Suprapubic skin (tissue), 4 donors: ENCODE measurements around the gene PRICKLE2. TPM values are rescaled to one million over a fixed set of nuclear protein-coding genes. Genes with fewer than 3 reads are reported as not detected.

Experiments used
- DNase-seq, 2 donors: peaks; one replicate each; pipeline ENCODE4 v3.0.0-alpha.2; 2019; ENCODE audit warnings: low spot score in 2 of 2
- H3K27ac ChIP-seq: fragments of 200-600 bp; sonication (generic); one replicate; pipeline ENCODE4 v1.5.1; 2019
- H3K27me3 ChIP-seq: fragments of 200-600 bp; sonication (generic); one replicate; pipeline ENCODE4 v1.5.1; 2019
- H3K36me3 ChIP-seq: fragments of 200-600 bp; sonication (generic); one replicate; pipeline ENCODE4 v1.5.1; 2019
- H3K4me1 ChIP-seq: fragments of 200-600 bp; sonication (generic); one replicate; pipeline ENCODE4 v1.5.1; 2019
- H3K4me3 ChIP-seq: fragments of 200-600 bp; sonication (generic); one replicate; pipeline ENCODE4 v1.5.1; 2019; ENCODE audit warnings: mild to moderate bottlenecking
- H3K9me3 ChIP-seq: fragments of 200-600 bp; sonication (generic); one replicate; pipeline ENCODE4 v1.5.1; 2019
- CTCF ChIP-seq, 2 donors: fragments of 200-600 bp in 1 of 2; fragments of 450-650 bp in 1 of 2; sonication (generic) in 1 of 2; IDR thresholded peaks; one replicate each; pipeline ENCODE4 v1.5.1; 2016 to 2019; ENCODE audit warnings: antibody characterized with exemption in 2 of 2, mild to moderate bottlenecking in 1 of 2, moderate library complexity in 1 of 2
- EP300 ChIP-seq: sonication (generic); formaldehyde crosslinking; IDR thresholded peaks from one replicate; pipeline ENCODE4 v1.6.1; 2017; ENCODE audit warnings: antibody characterized with exemption
- POLR2A ChIP-seq, 2 donors: fragments of 450-650 bp; IDR thresholded peaks; one replicate each; pipeline ENCODE4 v1.6.1; 2017; ENCODE audit warnings: antibody characterized with exemption in 2 of 2, mild to moderate bottlenecking in 2 of 2, moderate library complexity in 2 of 2
- POLR2AphosphoS5 ChIP-seq, 3 donors: sonication (generic); formaldehyde crosslinking; IDR thresholded peaks; one replicate each; pipeline ENCODE4 v1.6.1; 2017; ENCODE audit warnings: antibody characterized with exemption in 3 of 3
- WGBS: methylation state at CpG from one replicate; pipeline ENCODE4 v1.1.5; 2018; 5-methylcytosine and 5-hydroxymethylcytosine counted together
- total RNA-seq, 4 donors: library from RNA; depleted of rRNA; stranded (reverse); fragments of >200 nt; gene quantifications; one replicate each; pipeline ENCODE4 v1.1.0, GENCODE V29; 2016

Gene PRICKLE2
- total RNA-seq, 4 donors from 2014 or later: 6.7 to 14.5 (median 11.9) TPM

DNA sequence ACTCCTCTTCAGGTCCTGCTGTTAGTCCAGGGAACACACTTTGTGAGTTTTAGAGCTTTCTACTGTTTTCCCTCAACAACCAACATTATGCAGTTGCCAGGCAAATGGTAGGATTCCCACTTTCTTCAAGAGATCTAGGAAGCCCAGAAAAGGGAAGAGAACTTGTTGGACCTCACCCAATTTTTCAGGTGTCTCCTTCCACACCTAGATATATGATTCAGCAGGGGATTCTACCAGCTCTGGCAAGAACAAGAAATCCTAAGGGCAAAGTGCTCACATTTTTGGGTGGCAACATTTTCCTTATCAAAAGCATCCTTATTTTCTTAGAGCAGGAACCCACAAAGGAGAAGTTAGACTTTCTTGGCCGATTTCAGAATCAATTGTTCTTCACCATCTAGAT, 57.4 kb downstream of the PRICKLE2 start:
- no peaks in the 10 kb centered on the region for H3K27me3 ChIP-seq
- H3K9me3 ChIP-seq: no peaks in the 10 kb centered on the region
- no peaks in the 10 kb centered on the region for H3K36me3 ChIP-seq
- peaks cover 44% of the 10 kb centered on the region for H3K4me1 ChIP-seq
- WGBS: 64% methylated on average over 1 of the region's 1 CpG
- TF ChIP-seq POLR2A (IDR thresholded peaks at IDR 0.05): no peak
- no peak for TF ChIP-seq POLR2AphosphoS5 (IDR thresholded peaks at IDR 0.05)
- no peak for TF ChIP-seq EP300
- no peak for TF ChIP-seq CTCF (IDR thresholded peaks at IDR 0.05)
- DNase-seq: no peak
- no peak overlapping the region for H3K4me3 ChIP-seq
- H3K27ac ChIP-seq: peak overlapping the region; percentile 16

GRCh38 chr3:64167351-64167750, 57.9 kb downstream of the PRICKLE2 start:
- WGBS: 52% methylated on average over 4 of the region's 4 CpGs
- no peak for TF ChIP-seq EP300
- no peak for TF ChIP-seq POLR2AphosphoS5 (IDR thresholded peaks at IDR 0.05)
- no peak for TF ChIP-seq POLR2A (IDR thresholded peaks at IDR 0.05)
- TF ChIP-seq CTCF (IDR thresholded peaks at IDR 0.05): no peak
- Histone ChIP-seq H3K4me1 (peaks cover 49% of the 10 kb centered on the region), H3K27ac (peak overlapping the region; percentile 48), H3K9me3 (no peaks in the 10 kb centered on the region), H3K36me3 (no peaks in the 10 kb centered on the region), H3K27me3 (no peaks in the 10 kb centered on the region), H3K4me3 (no peak overlapping the region)
- no peak for DNase-seq

- no peak overlapping the region for H3K4me3 ChIP-seq
- no peaks in the 10 kb centered on the region for H3K27me3 ChIP-seq
- peak overlapping the region; percentile 48 for H3K27ac ChIP-seq
- TF ChIP-seq POLR2AphosphoS5 (IDR thresholded peaks at IDR 0.05): no peak
- no peak for TF ChIP-seq EP300
- TF ChIP-seq POLR2A (IDR thresholded peaks at IDR 0.05): no peak
- no peak for TF ChIP-seq CTCF (IDR thresholded peaks at IDR 0.05)
- H3K36me3 ChIP-seq: no peaks in the 10 kb centered on the region
- H3K4me1 ChIP-seq: peaks cover 56% of the 10 kb centered on the region
- H3K9me3 ChIP-seq: no peaks in the 10 kb centered on the region
- no peak for DNase-seq
- 71% methylated on average over 4 of the region's 4 CpGs for WGBS
Measured at GRCh38 chr3:64166584-64167162, 58.6 kb downstream of the PRICKLE2 start.

GRCh38 chr3:64164349-64164748, 60.9 kb downstream of the PRICKLE2 start:
- Histone ChIP-seq H3K27ac (peak overlapping the region; percentile 73), H3K36me3 (peaks cover 8% of the 10 kb centered on the region), H3K4me1 (peaks cover 67% of the 10 kb centered on the region), H3K9me3 (no peaks in the 10 kb centered on the region), H3K27me3 (no peaks in the 10 kb centered on the region), H3K4me3 (no peak overlapping the region)
- 93% methylated on average over 2 of the region's 2 CpGs for WGBS
- DNase-seq: no peak
- no peak for TF ChIP-seq POLR2A (IDR thresholded peaks at IDR 0.05)
- no peak for TF ChIP-seq CTCF (IDR thresholded peaks at IDR 0.05)
- no peak for TF ChIP-seq EP300
- TF ChIP-seq POLR2AphosphoS5 (IDR thresholded peaks at IDR 0.05): no peak

DNA sequence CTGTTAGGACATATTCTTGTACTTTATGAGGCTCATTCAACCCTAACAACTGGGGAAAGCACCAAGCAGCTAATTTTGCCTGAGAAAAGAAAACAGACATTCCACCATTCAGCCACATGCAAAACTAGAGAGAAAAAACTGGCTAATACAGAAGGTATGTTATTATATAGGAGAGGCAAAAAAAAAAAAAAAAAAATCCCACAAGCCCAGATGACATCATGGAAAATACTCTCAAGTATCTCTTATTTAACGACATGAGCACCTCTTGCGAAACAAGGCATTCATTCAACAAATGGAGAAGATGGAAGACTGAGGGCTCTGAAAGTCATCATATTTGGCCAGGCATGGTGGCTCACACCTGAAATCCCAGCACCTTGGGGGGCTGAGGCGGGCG, 61.5 kb downstream of the PRICKLE2 start:
- WGBS: 51% methylated on average over 4 of the region's 4 CpGs
- Histone ChIP-seq H3K4me3 (no peak overlapping the region), H3K9me3 (no peaks in the 10 kb centered on the region), H3K27ac (peak overlapping the region; percentile 73), H3K36me3 (peaks cover 11% of the 10 kb centered on the region), H3K4me1 (peaks cover 72% of the 10 kb centered on the region), H3K27me3 (no peaks in the 10 kb centered on the region)
- no peak for DNase-seq
- no peak for TF ChIP-seq EP300
- TF ChIP-seq POLR2AphosphoS5 (IDR thresholded peaks at IDR 0.05): no peak
- TF ChIP-seq CTCF (IDR thresholded peaks at IDR 0.05): no peak
- TF ChIP-seq POLR2A (IDR thresholded peaks at IDR 0.05): no peak
